HG03280 (cell line): ENCODE measurements around the gene HNRNPH2.
A peak's percentile ranks its signal among the peaks of the same experiment; 100 is the strongest.

Experiments
- ATAC-seq: cut with Tn5 transposase; IDR thresholded peaks from one replicate; pipeline ENCODE4 v1.9.1; 2021; ENCODE audit warnings: mild to moderate bottlenecking, moderate library complexity; ENCODE audit not compliant: unreplicated experiment

HNRNPH2 gene

DNA sequence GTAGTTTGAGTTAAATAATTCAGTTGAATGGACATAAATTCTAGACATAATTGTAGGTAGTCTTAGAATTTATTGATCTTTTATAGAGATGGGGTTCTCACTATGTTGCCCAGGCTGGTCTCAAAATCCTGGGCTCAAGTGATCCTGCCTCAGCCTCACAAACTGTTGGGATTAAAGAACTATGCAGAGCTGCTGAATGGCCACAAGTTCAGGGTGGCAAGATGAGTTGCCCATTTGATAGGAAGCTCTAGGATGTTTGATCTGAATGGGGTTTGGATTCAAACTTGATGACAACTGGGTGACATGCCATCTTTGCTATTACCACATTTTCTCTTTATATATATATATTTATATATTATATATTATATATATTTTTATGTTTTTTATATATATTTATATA lies 13.7 kb upstream of the HNRNPH2 start:
- no peak for ATAC-seq

DNA sequence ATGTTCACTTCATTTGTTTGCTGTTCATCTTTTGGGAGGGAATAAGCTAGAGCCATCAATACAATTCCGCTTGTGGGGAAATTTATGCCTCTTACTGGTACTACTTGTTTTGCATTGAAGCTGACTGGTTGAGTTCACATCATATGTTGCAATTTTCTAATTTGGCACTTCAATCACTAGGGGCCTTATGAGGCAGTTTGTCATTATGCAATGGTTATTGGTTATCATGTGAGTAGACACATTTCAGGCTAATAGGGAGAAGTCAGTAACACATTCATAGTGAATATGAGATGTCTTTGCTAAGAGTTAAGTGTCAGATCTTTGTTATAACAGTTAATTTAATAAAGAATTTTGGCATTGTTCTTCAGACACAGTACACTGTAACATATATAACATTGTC lies 12.2 kb upstream of the HNRNPH2 start:
- no peak for ATAC-seq

DNA sequence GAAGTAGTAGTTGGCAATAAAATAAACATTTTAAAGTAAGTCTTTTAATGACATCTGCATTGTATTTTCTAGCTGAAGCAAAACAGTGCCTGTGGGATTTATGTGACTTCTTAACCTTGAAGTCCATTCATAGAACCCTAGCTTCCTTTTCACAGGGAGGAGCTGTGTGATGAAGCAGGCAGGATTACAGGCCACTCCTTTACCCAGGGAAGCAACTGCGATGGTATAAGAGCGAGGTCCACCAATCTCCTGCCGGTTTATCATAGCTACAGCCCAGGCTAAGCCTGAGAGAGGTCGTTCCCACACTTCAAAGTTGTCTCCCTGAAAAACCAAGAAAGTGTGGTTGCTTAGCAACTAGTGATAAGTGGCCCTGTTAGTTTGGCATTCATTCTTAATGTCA lies 10.2 kb upstream of the HNRNPH2 start:
- no peak for ATAC-seq

DNA sequence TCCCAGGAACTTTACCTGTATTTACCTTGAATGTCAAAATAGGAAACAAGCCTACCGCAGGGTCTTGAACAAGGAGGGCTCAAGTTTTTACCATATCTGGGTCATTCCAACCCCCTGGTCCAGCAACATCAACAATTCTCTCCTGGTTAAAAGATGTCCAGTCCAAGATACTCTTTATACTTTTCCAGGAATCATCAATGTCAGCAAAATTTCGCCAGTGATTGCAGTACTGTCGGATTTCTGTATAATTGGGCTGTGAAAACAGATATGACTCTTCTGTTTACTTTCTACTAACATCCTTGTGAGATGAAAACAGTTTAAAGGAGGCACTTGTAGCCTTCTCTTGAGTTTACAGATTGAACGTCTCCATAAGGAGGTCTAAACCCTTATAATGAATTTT lies 9.3 kb upstream of the HNRNPH2 start:
- ATAC-seq, result no peak

DNA sequence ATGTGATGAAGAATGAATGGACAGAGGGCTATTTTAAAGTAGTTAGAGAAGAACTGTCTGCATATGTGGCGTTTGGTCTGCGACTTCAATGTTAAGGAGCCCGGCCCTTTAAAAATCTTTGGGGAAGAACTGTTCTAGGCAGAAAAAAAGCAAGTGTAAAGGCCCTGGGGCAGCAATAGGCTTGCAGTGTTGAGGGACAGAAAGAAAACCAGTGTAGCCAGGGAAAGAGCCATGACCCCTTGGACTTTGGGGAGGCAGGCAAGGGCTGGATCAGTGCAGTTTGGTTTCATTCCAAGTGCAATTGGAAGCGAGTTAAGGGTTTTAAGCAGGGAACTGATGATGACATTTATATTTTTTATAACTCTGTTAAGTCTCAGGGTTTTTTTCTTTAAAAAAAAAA lies 8.2 kb upstream of the HNRNPH2 start:
- ATAC-seq, result no peak

DNA sequence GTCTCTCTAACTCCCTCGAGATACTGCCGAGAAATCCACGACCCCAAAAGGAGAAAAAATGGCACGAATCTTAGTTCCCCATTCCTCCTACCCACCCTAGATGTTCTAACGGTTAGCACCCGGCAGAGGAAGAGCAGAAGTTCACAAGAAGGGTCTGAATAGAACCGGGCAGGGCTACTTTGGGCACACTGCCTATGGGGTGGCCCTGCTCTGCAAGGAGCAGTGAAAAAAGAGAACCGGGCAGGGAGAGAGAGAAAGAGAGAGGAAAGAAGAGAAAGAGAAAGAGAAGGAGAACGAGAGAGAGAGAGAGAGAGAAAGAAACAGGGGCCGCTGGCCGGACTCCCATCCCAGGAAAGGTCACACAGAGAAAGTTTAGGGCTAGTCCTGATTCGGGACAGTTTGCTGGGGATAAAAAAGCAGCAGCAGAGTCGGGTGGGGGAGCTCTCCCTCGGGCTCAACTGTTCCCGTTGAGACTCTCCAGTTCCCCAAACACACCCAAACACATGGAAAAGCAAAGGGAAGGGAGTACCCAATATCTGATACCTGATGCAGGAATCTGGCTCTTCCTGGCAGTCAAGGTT lies 765 bp upstream of the HNRNPH2 start:
- ATAC-seq, result no peak

DNA sequence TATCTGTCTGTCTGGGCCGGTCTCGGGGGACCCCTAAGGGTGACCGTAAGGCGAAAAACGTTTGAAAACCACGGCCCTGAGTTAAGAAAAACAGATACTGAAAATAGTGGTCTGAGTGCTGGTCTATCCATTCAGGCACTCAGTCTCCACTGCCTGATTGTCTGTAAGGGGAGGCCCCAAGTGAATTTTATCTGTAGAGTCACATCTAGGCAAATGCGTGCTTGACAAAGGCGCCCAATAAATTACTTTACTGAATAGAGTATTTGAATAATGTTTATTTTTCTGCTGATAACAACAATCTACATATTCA lies 465 bp downstream of the HNRNPH2 start:
- no peak for ATAC-seq

DNA sequence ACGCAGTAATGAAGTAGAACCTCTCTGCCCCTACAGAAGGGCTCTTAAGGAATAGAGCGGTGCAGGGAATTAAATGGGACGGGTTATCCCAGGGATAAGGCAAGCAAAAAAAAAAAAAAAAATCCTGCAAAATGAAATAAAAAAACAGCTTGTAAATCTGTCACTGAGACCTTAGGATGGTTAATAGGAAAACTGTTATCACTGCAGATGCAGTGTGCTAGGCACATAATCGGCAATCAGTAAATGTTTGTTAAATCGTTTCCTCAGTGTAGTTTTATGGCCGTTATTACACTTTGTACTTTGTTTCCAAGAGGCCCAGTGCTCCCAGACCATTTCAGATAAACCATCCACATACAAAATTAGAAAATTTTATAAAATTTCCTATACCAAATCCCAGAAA lies 1.0 kb downstream of the HNRNPH2 start:
- no peak for ATAC-seq

DNA sequence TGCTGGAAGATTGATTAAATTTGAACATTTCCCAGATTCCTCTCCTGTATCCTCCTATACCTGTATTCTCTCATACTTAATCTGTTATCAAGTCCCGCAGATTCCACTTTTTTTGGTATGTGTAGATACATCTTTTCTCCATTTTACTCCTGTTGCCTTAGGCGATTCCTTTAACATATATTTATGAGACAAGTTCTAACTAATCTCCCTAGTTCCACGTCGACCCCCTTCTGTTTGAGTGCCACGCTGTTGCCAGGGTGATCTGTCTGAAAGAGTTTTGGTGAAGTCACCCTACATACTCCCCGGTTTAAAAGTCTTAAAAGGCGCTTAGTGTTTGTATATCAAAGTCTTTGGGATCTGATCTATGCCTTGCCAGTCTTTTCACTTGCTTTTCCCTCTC lies 2.4 kb downstream of the HNRNPH2 start:
- ATAC-seq, result no peak

DNA sequence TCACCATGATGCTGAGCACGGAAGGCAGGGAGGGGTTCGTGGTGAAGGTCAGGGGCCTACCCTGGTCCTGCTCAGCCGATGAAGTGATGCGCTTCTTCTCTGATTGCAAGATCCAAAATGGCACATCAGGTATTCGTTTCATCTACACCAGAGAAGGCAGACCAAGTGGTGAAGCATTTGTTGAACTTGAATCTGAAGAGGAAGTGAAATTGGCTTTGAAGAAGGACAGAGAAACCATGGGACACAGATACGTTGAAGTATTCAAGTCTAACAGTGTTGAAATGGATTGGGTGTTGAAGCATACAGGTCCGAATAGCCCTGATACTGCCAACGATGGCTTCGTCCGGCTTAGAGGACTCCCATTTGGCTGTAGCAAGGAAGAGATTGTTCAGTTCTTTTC lies 4.0 kb downstream of the HNRNPH2 start:
- no peak for ATAC-seq

DNA sequence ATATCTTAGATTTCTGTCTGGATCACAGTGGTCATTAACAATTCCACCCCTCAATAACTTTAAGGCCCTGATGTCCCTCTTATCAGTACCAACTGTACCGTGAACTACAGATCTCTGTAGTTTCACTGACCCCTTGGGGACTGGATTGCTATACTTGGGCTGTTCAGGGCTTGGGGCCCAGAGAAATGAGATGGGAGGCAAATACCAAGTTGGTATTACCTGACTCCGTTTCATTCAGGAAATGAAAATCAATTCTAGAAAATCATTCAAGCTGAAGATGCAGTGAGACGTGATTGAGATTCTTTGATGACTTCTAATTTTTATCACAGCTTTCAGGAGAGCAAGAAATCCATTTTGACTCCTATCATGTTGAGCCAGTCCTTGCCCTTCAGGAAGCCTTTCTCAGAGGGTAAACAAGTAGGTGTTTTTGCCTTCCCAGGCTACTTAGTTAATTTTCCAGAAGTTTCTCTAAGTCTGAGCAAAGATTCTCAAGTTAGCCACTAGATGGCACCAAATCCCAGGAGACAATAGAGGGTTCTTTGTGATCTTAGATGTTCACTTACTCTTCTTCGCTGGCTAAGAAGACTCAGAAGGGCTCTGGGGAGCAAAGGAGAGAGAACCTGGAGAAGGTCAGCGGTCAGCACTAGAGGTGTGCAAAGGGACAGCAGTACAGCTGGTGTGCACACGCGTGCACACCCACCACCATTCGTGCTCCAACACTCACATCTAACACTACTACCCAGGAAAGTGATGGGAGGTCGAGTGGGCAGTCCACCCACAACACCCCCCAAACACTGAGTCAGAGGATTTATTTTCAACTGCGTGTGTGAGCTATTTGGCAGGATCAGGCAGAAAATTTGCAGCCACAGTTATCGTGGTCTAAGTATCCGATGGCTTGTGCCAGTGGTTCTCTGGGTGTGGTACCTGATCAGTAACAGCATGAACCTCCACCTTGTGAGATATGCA lies 7.4 kb downstream of the HNRNPH2 start:
- peak; percentile 54 for ATAC-seq

DNA sequence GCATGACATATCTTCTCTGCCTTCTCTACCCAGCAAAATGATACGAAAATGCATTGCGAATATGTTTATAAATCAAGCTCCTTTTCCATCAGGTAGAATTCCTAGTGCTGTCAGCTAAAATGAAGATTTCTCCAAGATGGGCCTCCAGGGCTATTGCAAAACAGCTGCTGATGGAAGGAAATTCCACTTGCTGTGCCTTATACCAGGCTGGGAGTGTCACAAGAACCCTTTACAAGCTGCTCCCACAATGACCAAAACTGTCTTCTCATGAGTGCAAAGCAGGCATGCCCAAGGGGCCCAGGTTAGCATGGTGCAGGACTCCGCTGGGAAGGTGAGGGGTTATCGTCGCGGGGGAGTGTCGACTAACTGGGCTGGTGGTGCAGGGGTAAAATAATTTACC lies 8.7 kb downstream of the HNRNPH2 start:
- no peak for ATAC-seq

DNA sequence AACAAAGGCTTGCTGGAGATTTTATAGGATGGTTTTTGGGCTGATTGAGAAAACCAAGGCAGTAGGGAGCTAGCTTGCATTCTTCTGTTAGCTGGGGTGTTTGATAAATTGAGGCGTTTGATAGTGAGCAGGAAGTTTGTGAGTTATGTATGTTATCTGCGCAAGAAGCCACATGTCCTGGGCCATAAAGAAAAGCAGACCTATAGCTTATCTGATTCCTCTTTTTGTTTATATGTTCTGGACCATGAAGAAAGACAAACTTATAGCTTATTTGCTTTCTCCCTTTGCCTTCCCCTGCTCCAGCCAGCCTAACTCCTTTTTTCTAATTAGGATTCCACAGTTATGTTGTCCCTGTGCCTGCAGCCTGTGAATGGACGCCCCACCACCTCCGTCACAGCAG lies 9.2 kb downstream of the HNRNPH2 start:
- ATAC-seq, result no peak

DNA sequence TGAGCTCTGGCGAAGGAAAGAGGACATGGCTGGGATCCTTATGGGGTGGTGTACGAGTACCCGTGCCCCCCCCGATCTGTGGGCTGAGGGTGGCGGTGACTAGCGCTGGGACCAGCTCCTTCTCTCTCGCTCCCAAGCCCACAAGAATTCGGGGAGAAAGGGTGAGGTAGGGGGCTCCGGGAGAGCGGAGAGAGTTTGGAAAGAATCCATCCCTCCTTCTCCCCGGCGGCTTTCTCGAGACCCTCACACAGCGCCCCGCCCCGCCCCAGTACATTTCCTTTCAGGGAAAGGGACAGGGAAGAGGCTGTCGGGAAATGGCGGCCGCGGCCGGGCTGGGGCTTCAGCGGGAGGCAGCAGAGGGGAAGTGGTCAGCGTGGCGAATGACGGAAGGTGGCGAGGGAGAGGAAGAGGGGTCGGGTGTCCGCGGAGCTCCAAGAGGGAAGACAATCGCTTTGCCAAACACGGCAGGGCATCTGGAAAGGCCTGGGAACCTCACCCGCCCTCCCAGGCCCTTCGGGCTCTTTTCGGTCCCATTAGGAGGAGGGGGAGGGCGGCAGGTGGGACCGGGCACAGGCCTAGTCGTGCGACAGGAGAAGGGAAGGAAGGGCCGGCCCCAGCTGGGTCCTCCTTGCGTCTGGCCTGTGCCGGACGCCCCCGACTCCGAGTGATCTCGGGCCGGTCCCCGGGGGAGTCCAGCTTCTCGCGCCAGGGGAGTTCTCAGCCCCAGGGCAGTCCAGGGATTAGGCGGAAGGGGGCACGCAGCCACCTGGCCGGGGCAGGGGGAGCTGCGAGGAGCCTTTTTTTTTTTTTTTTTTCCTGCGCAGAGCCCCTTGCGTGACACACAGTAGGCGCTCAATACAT lies 10.2 kb downstream of the HNRNPH2 start:
- ATAC-seq, result peak; percentile 41

DNA sequence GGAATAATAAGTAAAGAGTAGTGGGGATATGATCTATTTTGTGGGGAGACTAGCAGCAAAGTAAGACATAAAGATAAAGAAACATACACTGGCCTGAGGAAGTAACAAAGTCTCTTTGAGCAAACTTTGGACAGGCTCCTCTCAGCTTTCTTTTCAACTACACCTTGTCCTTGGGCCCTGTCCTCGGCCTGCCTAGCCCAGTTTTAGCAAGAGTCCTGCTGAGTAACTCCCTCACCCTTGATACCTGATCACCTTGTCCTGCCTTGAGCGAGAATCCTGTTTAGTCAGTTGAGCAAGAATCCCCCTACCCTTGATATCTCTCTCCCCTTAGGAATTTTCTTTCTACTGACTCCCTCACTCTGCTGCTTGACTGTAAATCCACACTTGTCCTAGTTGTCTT lies 11.5 kb downstream of the HNRNPH2 start:
- ATAC-seq, result no peak

DNA sequence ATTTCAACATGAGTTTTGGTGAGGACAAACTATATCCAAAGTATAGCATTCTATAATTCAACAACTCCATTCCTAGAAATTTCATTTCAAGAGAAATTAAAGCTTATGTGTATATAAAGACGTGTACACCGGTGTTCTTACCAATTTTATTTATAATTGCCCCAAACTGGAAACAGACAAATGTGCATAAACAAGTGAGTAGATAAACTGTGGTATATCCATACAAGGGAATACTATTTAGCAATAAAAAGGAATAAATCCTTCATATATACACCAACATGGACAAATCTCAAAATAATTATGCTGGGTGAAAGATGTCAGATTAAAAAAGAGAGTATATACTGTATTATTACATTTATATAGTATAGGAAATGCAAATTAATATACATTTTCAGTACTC lies 19.9 kb downstream of the HNRNPH2 start:
- no peak for ATAC-seq

DNA sequence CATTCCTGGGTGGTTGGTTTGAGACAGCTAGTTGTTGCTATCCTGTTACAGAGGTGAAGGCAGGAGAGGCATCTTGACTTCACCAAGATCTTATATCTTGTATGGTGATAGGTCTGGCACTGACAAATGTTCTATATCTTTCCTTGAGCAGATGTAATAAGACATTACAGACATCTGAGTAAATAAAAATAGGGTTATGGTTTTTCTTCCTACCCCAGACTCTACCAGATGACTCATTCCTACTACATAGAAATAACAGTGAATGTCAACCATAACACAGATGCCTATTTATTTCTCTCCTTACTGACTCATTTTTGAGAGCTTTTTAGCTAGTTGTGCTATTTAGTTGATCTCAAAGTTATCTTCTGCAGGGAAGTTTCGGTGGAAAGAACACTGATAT lies 21.9 kb downstream of the HNRNPH2 start:
- ATAC-seq, result no peak

DNA sequence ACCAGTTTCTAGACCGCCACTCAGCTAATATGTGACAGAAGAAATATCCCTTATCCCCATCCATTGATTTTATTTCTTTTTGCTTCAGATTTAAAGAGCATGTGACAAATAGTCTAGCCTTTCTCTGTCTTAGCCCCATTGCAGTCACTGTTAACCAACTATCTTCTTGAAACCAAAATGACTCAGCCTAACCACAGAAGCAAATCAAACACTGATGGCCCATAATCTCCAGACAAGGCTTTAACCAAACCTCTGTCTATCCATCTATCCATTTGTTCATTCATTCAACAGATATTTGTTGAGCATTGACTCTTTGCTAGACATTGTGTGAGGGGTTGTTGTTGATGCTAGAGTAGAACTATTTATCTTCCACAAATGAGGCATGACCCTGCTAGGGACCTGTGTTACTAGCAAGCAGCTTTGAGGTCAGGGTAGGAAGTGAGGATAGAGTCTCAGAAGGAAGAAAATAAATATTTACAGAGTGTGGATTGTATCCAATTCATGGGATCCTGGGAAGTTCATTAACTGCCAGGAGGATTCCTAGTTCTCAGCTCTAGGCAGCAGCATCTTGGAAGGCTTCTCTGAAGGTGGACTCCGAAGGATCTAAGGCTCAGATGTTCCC lies 22.5 kb downstream of the HNRNPH2 start:
- ATAC-seq, result peak; percentile 76

DNA sequence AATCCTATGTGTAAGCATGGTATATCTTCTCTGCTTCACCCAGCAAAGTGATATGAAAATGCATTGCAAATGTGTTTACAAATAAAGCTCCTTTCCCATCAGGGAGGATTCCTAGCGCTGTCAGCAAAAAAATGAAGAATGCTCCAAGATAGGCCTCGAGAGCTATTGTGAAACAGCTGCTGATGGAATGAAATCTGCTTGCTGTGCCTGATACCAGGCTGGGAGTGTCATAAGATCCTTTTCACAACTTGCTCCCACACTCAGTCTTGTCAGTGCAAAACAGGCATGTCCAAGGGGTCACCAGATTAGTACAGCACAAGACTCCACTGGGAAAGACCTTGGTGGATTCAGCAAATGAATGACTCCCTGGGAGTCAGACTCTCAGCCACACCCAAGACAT lies 34.1 kb downstream of the HNRNPH2 start:
- ATAC-seq, result no peak

DNA sequence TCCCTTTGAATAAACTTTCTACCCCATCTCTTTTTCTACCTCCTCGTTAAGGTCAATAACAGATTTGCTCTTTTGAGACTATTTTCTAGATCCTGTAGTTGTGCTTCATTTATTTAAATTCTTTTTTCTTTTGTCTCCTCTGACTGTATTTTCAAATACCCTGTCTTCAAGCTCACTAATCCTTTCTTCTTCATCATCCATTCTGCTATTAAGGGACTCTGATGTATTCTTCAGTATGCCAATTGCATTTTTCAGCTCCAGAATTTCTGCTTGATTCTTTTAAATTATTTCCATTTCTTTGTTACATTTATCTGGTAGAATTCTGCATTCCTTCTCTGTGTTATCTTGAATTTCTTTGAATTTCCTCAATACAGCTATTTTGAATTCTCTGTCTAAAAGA lies 41.3 kb downstream of the HNRNPH2 start:
- no peak for ATAC-seq

DNA sequence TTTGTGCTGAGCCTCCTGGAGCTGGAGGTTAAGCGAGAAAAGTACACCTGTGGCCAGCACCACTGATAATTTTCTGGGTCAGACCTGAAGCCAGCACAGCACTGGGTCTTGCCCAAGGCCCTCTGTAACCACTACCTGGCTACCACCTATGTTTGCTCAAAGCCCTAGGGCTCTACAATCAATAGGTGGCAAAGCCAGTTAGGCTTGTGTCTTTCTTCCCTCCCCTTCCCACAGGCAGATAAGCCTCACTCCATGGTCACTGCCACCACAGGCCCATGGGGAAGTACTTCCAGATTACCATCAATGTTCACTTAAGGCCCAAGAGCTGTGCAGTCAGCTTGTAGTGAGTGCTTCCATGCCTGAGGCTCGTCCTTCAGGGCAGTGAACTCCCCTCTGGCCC lies 42.1 kb downstream of the HNRNPH2 start:
- ATAC-seq, result no peak
